ENCODE data around the gene ZDHHC3. TPM values are rescaled to one million over a fixed set of nuclear protein-coding genes. Genes with fewer than 3 reads are reported as not detected.

Gene ZDHHC3
- polyA plus RNA-seq, 1 of the 3 experiments (the other 2 are of a cell fraction), result 60.7 TPM

DNA sequence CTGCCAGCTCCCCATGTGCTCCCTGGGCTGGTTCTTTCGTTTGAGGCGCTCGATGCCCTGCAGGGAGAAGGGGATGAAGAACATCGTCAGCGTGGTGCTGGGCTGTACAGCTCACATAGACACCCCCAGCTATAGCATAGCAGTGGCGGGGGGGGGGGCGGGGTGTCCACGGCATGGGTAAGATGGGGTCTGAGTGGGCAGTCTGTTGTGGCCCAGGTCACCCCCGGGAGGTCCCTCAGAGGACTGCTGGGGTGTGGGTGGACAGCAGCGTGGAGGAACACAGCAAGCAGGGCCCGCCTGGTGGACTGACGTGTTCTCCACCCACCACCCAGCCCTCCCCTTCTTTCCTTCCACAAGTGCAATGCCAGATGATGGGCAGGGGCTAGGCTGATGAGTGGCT lies 57.9 kb downstream of the ZDHHC3 start:
- DNase-seq, result no peak
- Histone ChIP-seq H3F3A (replicated peaks; ENCODE audit: insufficient read depth) (no peaks in the 10 kb centered on the region), H3K79me2 (ENCODE audit: insufficient read depth) (no peaks in the 10 kb centered on the region), H2AFZ (ENCODE audit: low read depth) (no peak overlapping the region), H3K4me2 (no peak overlapping the region), H3K9ac (no peak overlapping the region), H3K9me2 (no peaks in the 10 kb centered on the region), H3K4me1 (ENCODE audit: control insufficient read depth in 1 of 2, insufficient read depth in 2 of 2, low read depth in 1 of 2, low read length in 1 of 2) (peaks cover 0 to 7% of the 10 kb centered on the region in 2 experiments; a peak in 1 of 4 replicates), H3K36me3 (replicated peaks in 1 of 2; ENCODE audit: control insufficient read depth in 1 of 2, insufficient read depth in 2 of 2, low read length in 1 of 2) (peaks cover 0 to 22% of the 10 kb centered on the region in 2 experiments), H3K27me3 (ENCODE audit: insufficient read depth) (no peaks in the 10 kb centered on the region), H3K9me3 (no peaks in the 10 kb centered on the region), H3K4me3 (ENCODE audit: low read depth in 2 of 2, low read length in 1 of 2) (no peak overlapping the region), H3K27ac (ENCODE audit: low read depth in 2 of 2, low read length in 1 of 2) (no peak overlapping the region), H4K20me1 (ENCODE audit: insufficient read depth) (no peaks in the 10 kb centered on the region)
- POLR2A ChIA-PET, result interaction anchor here (0.6 kb wide), 1 partner anchor 69 kb away, joined by 3 read pairs; no protein-coding TSS in a partner anchor
- TF ChIP-seq SMC3 (IDR thresholded peaks at IDR 0.05; ENCODE audit: low read depth, low read length) (no peak), TCF12 (IDR thresholded peaks at IDR 0.05) (no peak), RXRA (IDR thresholded peaks at IDR 0.05; ENCODE audit: borderline replicate concordance, low read depth) (no peak), RCOR1 (IDR thresholded peaks at IDR 0.05; ENCODE audit: low read length) (no peak), MEF2A (IDR thresholded peaks at IDR 0.05; ENCODE audit: borderline replicate concordance, low read depth) (no peak), SIN3A (IDR thresholded peaks at IDR 0.05; ENCODE audit: borderline replicate concordance, low read depth, low read length) (no peak), TEAD4 (IDR thresholded peaks at IDR 0.05; ENCODE audit: borderline replicate concordance, insufficient read depth) (no peak)
- TF ChIP-seq, protein P1, sequence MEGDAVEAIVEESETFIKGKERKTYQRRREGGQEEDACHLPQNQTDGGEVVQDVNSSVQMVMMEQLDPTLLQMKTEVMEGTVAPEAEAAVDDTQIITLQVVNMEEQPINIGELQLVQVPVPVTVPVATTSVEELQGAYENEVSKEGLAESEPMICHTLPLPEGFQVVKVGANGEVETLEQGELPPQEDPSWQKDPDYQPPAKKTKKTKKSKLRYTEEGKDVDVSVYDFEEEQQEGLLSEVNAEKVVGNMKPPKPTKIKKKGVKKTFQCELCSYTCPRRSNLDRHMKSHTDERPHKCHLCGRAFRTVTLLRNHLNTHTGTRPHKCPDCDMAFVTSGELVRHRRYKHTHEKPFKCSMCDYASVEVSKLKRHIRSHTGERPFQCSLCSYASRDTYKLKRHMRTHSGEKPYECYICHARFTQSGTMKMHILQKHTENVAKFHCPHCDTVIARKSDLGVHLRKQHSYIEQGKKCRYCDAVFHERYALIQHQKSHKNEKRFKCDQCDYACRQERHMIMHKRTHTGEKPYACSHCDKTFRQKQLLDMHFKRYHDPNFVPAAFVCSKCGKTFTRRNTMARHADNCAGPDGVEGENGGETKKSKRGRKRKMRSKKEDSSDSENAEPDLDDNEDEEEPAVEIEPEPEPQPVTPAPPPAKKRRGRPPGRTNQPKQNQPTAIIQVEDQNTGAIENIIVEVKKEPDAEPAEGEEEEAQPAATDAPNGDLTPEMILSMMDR (IDR thresholded peaks at IDR 0.05), result no peak
- CTCF ChIA-PET, result interaction anchor here (0.9 kb wide), 1 partner anchor 54 kb away, joined by 3 read pairs; no protein-coding TSS in a partner anchor
- WGBS (ENCODE audit: low lambda C conversion rate), result 100% methylated on average over 3 of the region's 12 CpGs

DNA sequence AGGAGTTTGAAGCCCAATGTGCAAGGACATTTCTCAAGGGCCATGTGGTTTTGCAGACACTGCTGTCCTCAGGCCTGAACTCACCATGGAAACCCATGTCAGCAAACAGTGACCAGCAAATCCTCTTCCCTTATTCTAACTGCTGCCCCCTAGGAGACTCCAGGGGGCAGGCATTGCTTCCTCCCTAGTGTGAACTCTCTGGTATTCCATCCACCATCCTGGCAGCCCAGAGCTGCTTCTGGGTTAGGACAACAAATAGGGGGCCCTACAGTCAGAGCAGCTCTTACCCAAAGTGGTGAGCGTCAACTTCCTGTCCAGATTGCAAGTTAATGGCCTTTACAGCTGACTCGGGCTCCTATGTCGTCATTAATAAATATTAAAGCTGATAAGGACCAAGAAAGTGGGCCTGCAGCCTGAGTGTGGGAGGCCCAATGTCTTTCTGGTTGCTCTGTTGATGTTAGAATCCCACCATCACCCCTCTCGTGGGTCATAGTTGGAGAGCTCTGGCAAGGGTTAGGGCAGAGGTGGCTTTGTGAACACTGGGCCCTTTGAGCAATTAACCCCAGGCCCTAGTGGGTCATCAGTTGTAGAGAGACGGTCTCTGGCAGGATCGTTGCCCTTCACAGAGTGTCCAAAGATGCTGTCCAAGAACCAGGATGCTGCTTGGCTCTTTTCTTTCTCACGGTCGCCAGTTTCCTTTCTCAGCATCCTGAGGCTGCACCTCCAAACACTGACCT lies 60.1 kb downstream of the ZDHHC3 start:
- H2AFZ ChIP-seq (ENCODE audit: low read depth), result no peak overlapping the region
- H3K4me1 ChIP-seq (ENCODE audit: control insufficient read depth in 1 of 2, insufficient read depth in 2 of 2, low read depth in 1 of 2, low read length in 1 of 2), result peaks cover 0 to 7% of the 10 kb centered on the region in 2 experiments; a peak in 1 of 4 replicates
- no peaks in the 10 kb centered on the region for H3K9me2 ChIP-seq
- no peak overlapping the region for H3K4me2 ChIP-seq
- peaks cover 0 to 9% of the 10 kb centered on the region in 2 experiments for H3K36me3 ChIP-seq (replicated peaks in 1 of 2; ENCODE audit: control insufficient read depth in 1 of 2, insufficient read depth in 2 of 2, low read length in 1 of 2)
- 97% methylated on average over 8 of the region's 8 CpGs for WGBS (ENCODE audit: low lambda C conversion rate)
- ChIA-PET POLR2A (no interaction called here), CTCF (interaction anchor here (1.4 to 4.2 kb wide), 4 partner anchors 11 to 91 kb away, joined by 5 to 50 read pairs (median 12); partner anchors contain the start of genes EXOSC7 and ZDHHC3)
- H3K79me2 ChIP-seq (ENCODE audit: insufficient read depth), result no peaks in the 10 kb centered on the region
- DNase-seq, result peak; percentile 35
- no peaks in the 10 kb centered on the region for H3F3A ChIP-seq (replicated peaks; ENCODE audit: insufficient read depth)
- H3K4me3 ChIP-seq (ENCODE audit: low read depth in 2 of 2, low read length in 1 of 2), result no peak overlapping the region
- H4K20me1 ChIP-seq (ENCODE audit: insufficient read depth), result no peaks in the 10 kb centered on the region
- H3K9me3 ChIP-seq, result no peaks in the 10 kb centered on the region
- H3K9ac ChIP-seq, result no peak overlapping the region
- no peak overlapping the region for H3K27ac ChIP-seq (ENCODE audit: low read depth in 2 of 2, low read length in 1 of 2)
- no peaks in the 10 kb centered on the region for H3K27me3 ChIP-seq (ENCODE audit: insufficient read depth)
- no peak for TF ChIP-seq RFX5 (IDR thresholded peaks at IDR 0.05; ENCODE audit: low read length)
- TF ChIP-seq FOSL2 (IDR thresholded peaks at IDR 0.05; ENCODE audit: borderline replicate concordance, low read depth), result no peak
- TF ChIP-seq EZH2phosphoT487 (IDR thresholded peaks at IDR 0.05; ENCODE audit: borderline replicate concordance, low read depth), result no peak
- TF ChIP-seq, protein P2, sequence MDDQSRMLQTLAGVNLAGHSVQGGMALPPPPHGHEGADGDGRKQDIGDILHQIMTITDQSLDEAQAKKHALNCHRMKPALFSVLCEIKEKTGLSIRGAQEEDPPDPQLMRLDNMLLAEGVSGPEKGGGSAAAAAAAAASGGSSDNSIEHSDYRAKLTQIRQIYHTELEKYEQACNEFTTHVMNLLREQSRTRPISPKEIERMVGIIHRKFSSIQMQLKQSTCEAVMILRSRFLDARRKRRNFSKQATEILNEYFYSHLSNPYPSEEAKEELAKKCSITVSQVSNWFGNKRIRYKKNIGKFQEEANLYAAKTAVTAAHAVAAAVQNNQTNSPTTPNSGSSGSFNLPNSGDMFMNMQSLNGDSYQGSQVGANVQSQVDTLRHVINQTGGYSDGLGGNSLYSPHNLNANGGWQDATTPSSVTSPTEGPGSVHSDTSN (IDR thresholded peaks at IDR 0.05), result no peak
- no peak for TF ChIP-seq GABPA (IDR thresholded peaks at IDR 0.05; ENCODE audit: low read depth)
- no peak for TF ChIP-seq JUND (IDR thresholded peaks at IDR 0.05)
- no peak for TF ChIP-seq GATA2 (CRISPR knock-in tag; IDR thresholded peaks at IDR 0.05)
- TF ChIP-seq CHD2 (IDR thresholded peaks at IDR 0.05; ENCODE audit: low read length, partially characterized antibody), result no peak
- no peak for TF ChIP-seq MXI1 (IDR thresholded peaks at IDR 0.05; ENCODE audit: low read depth, low read length)
- no peak for TF ChIP-seq EP300 (IDR thresholded peaks at IDR 0.05; ENCODE audit: borderline replicate concordance in 1 of 2, low read depth in 1 of 2, low read length in 1 of 2)
- no peak for TF ChIP-seq POLR2AphosphoS5 (IDR thresholded peaks at IDR 0.05; ENCODE audit: low read depth, low read length)
- TF ChIP-seq, protein P3, sequence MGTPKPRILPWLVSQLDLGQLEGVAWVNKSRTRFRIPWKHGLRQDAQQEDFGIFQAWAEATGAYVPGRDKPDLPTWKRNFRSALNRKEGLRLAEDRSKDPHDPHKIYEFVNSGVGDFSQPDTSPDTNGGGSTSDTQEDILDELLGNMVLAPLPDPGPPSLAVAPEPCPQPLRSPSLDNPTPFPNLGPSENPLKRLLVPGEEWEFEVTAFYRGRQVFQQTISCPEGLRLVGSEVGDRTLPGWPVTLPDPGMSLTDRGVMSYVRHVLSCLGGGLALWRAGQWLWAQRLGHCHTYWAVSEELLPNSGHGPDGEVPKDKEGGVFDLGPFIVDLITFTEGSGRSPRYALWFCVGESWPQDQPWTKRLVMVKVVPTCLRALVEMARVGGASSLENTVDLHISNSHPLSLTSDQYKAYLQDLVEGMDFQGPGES (IDR thresholded peaks at IDR 0.05; ENCODE audit: low read depth, low read length), result no peak
- no peak for TF ChIP-seq MEF2A (IDR thresholded peaks at IDR 0.05; ENCODE audit: borderline replicate concordance, low read depth)
- TF ChIP-seq FOXM1 (IDR thresholded peaks at IDR 0.05; ENCODE audit: low read depth), result no peak
